HepG2 (cell line): ENCODE results near the gene POLR1E. TPM values are rescaled to one million over a fixed set of nuclear protein-coding genes. Genes with fewer than 3 reads are reported as not detected.
A peak's percentile ranks its signal among the peaks of the same experiment; 100 is the strongest.

Source experiments
- CREB3 ChIP-seq: sonication (generic); formaldehyde crosslinking; IDR thresholded peaks from 2 replicates; pipeline ENCODE4 v1.5.0; 2020; ENCODE audit warnings: missing genetic modification reagents
- HNRNPUL1 ChIP-seq: fragments of 200-400 bp; formaldehyde crosslinking; IDR thresholded peaks from 2 replicates; pipeline ENCODE4 v1.6.1; 2017; ENCODE audit warnings: low read depth, mild to moderate bottlenecking, low read length, moderate library complexity
- NCOA1 ChIP-seq: sonication (generic); formaldehyde crosslinking; IDR thresholded peaks from 2 replicates; pipeline ENCODE4 v1.9.0; 2021; ENCODE audit warnings: missing genetic modification reagents
- NCOR1 ChIP-seq: fragments of 200-600 bp; sonication (generic); IDR thresholded peaks from 2 replicates; pipeline ENCODE4 v1.7.0; 2017; ENCODE audit warnings: antibody characterized with exemption, low read length, borderline replicate concordance
- NFE2L2 ChIP-seq: fragments of 150-350 bp; IDR thresholded peaks from 2 replicates; pipeline ENCODE4 v1.6.1; 2014; ENCODE audit warnings: low read length
- PAF1 ChIP-seq: IDR thresholded peaks from 2 replicates; pipeline ENCODE4 v1.6.1; 2016; ENCODE audit warnings: missing genetic modification reagents, missing compliant biosample characterization
- SP4 ChIP-seq: sonication (generic); formaldehyde crosslinking; IDR thresholded peaks from 2 replicates; pipeline ENCODE4 v1.8.1; 2023; ENCODE audit warnings: mild to moderate bottlenecking, missing genetic modification reagents
- TAF1 ChIP-seq: sonication (generic); formaldehyde crosslinking; IDR thresholded peaks from 2 replicates; pipeline ENCODE4 v1.4.0; 2020; ENCODE audit warnings: missing genetic modification reagents
- TBP ChIP-seq: sonication (generic); formaldehyde crosslinking; IDR thresholded peaks from 2 replicates; pipeline ENCODE4 v1.5.0; 2020; ENCODE audit warnings: missing genetic modification reagents
- TCF7L2 ChIP-seq: IDR thresholded peaks from 2 replicates; pipeline ENCODE4 v1.6.1; 2011; ENCODE audit warnings: mild to moderate bottlenecking, low read depth, low read length, moderate library complexity
- YEATS4 ChIP-seq: sonication (generic); formaldehyde crosslinking; IDR thresholded peaks from 2 replicates; pipeline ENCODE4 v1.4.0; 2020; ENCODE audit warnings: missing genetic modification reagents, borderline replicate concordance
- ZIK1 ChIP-seq: sonication (generic); formaldehyde crosslinking; IDR thresholded peaks from 2 replicates; pipeline ENCODE4 v1.5.0; 2020; ENCODE audit warnings: mild to moderate bottlenecking, low read depth, missing genetic modification reagents, borderline replicate concordance
- ZNF224 ChIP-seq: sonication (generic); formaldehyde crosslinking; IDR thresholded peaks from 2 replicates; pipeline ENCODE4 v1.5.0; 2020; ENCODE audit warnings: mild to moderate bottlenecking, missing genetic modification reagents
- ZNF263 ChIP-seq: sonication (generic); formaldehyde crosslinking; IDR thresholded peaks from 2 replicates; pipeline ENCODE4 v1.4.0; 2020; ENCODE audit warnings: missing genetic modification reagents
- ZNF30 ChIP-seq: sonication (generic); formaldehyde crosslinking; IDR thresholded peaks from 2 replicates; pipeline ENCODE4 v1.5.0; 2020; ENCODE audit warnings: mild to moderate bottlenecking, missing genetic modification reagents
- ZNF367 ChIP-seq: sonication (generic); formaldehyde crosslinking; IDR thresholded peaks from 2 replicates; pipeline ENCODE4 v1.4.0; 2020; ENCODE audit warnings: missing genetic modification reagents, borderline replicate concordance
- ZNF598 ChIP-seq: sonication (generic); formaldehyde crosslinking; IDR thresholded peaks from 2 replicates; pipeline ENCODE4 v1.5.1; 2020; ENCODE audit warnings: mild to moderate bottlenecking, missing genetic modification reagents, borderline replicate concordance
- ZNF713 ChIP-seq: sonication (generic); formaldehyde crosslinking; IDR thresholded peaks from 2 replicates; pipeline ENCODE4 v1.4.0; 2020; ENCODE audit warnings: mild to moderate bottlenecking, missing genetic modification reagents
- ZSCAN20 ChIP-seq: sonication (generic); formaldehyde crosslinking; IDR thresholded peaks from 2 replicates; pipeline ENCODE4 v1.4.0; 2020; ENCODE audit warnings: missing genetic modification reagents, mild to moderate bottlenecking, borderline replicate concordance
- polyA plus RNA-seq, 8 experiments: library from polyadenylated mRNA; depleted of rRNA in 3 of 8; stranded (reverse) in 7 of 8; unstranded in 1 of 8; fragments of >200 nt; fragmentation: Illumina TruSeq in 4 of 8; extraction: Trizol in 4 of 8; gene quantifications; 2 replicates each; pipeline versions ENCODE4 v1.2.1 to v1.2.3, GENCODE V29; 2011 to 2016; ENCODE audit warnings: low read depth in 4 of 8, missing spikeins in 1 of 8, mixed read lengths in 1 of 8; ENCODE audit not compliant: insufficient read depth in 1 of 8
- total RNA-seq, 5 experiments: library from RNA; depleted of rRNA; stranded (reverse); fragments of >200 nt; fragmentation: Illumina TruSeq; extraction: Trizol; gene quantifications; 2 replicates each; pipeline ENCODE4 v1.2.3, GENCODE V29; 2016; ENCODE audit warnings: low read depth in 1 of 5
- TF ChIP-seq, protein P1 (sequence below): sonication (generic); formaldehyde crosslinking; IDR thresholded peaks from 2 replicates; pipeline ENCODE4 v1.8.1; 2023; ENCODE audit warnings: mild to moderate bottlenecking, missing genetic modification reagents
- TF ChIP-seq, protein P2 (sequence below): sonication (generic); formaldehyde crosslinking; IDR thresholded peaks from 2 replicates; pipeline ENCODE4 v1.5.0; 2020; ENCODE audit warnings: missing genetic modification reagents
- TF ChIP-seq, protein P3 (sequence below): sonication (generic); formaldehyde crosslinking; IDR thresholded peaks from 2 replicates; pipeline ENCODE4 v1.4.0; 2020; ENCODE audit warnings: mild to moderate bottlenecking, missing genetic modification reagents
- TF ChIP-seq, protein P4 (sequence below): sonication (generic); formaldehyde crosslinking; conservative IDR thresholded peaks from 2 replicates; pipeline ENCODE4 v1.8.0; 2022; ENCODE audit warnings: low read depth, missing genetic modification reagents

The POLR1E gene
- total and polyA plus RNA-seq, 2 of the 13 experiments (the other 11 are each of a cell fraction or from before 2014, with no cell fraction given) = 23.0 to 37.8 TPM

DNA sequence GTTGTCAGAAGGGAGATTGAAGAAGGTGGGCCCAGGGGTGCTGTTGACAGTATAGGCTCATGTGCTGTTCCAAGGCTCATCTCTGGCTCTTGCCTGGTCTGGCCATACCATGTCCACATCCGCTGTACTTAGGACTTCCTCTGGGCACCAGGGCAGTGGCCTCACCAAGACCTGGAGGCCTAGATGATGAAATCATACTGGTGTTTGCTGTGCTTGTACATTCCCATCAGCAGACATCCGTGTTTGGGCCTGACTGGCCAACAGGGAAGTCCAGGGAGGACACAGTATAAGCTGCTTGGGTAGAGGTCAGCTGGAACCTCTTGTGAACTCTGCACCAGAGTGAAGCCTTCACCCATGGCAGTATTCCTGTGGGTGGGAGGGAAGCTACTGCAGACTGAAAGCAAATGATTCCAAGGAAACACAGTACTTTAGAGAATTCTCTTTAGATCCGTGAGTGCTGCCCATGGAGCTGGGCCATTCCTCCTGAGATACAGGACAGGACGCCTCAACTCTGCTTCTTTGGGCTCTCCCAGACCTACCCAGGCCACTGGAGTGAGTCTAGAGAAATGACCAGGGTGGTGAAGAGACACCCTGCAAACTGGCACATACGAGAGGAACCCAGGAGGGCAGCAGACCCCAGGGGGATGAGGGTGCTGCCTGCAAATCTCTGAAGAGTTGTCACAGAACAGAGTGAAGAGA lies 22.5 kb downstream of the POLR1E start (continued):
- TF ChIP-seq HNRNPUL1 = no peak
- TF ChIP-seq, protein P1, sequence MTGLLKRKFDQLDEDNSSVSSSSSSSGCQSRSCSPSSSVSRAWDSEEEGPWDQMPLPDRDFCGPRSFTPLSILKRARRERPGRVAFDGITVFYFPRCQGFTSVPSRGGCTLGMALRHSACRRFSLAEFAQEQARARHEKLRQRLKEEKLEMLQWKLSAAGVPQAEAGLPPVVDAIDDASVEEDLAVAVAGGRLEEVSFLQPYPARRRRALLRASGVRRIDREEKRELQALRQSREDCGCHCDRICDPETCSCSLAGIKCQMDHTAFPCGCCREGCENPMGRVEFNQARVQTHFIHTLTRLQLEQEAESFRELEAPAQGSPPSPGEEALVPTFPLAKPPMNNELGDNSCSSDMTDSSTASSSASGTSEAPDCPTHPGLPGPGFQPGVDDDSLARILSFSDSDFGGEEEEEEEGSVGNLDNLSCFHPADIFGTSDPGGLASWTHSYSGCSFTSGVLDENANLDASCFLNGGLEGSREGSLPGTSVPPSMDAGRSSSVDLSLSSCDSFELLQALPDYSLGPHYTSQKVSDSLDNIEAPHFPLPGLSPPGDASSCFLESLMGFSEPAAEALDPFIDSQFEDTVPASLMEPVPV (CRISPR knock-in tag) = 0 out of 2 replicates have a peak, but pooled peaks have one; percentile 50
- no peak for TF ChIP-seq ZNF263
- peak; percentile 67 for TF ChIP-seq SP4 (CRISPR knock-in tag)
- TF ChIP-seq TBP (CRISPR knock-in tag) = no peak
- no peak for TF ChIP-seq NFE2L2
- TF ChIP-seq ZSCAN20 (CRISPR knock-in tag) = 0 out of 2 replicates have a peak, but pooled peaks have one; percentile 38
- TF ChIP-seq PAF1 = no peak
- TF ChIP-seq, protein P2, sequence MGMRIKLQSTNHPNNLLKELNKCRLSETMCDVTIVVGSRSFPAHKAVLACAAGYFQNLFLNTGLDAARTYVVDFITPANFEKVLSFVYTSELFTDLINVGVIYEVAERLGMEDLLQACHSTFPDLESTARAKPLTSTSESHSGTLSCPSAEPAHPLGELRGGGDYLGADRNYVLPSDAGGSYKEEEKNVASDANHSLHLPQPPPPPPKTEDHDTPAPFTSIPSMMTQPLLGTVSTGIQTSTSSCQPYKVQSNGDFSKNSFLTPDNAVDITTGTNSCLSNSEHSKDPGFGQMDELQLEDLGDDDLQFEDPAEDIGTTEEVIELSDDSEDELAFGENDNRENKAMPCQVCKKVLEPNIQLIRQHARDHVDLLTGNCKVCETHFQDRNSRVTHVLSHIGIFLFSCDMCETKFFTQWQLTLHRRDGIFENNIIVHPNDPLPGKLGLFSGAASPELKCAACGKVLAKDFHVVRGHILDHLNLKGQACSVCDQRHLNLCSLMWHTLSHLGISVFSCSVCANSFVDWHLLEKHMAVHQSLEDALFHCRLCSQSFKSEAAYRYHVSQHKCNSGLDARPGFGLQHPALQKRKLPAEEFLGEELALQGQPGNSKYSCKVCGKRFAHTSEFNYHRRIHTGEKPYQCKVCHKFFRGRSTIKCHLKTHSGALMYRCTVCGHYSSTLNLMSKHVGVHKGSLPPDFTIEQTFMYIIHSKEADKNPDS (CRISPR knock-in tag) = no peak
- TF ChIP-seq TCF7L2 = no peak
- TF ChIP-seq NCOA1 = no peak
- TF ChIP-seq, protein P3, sequence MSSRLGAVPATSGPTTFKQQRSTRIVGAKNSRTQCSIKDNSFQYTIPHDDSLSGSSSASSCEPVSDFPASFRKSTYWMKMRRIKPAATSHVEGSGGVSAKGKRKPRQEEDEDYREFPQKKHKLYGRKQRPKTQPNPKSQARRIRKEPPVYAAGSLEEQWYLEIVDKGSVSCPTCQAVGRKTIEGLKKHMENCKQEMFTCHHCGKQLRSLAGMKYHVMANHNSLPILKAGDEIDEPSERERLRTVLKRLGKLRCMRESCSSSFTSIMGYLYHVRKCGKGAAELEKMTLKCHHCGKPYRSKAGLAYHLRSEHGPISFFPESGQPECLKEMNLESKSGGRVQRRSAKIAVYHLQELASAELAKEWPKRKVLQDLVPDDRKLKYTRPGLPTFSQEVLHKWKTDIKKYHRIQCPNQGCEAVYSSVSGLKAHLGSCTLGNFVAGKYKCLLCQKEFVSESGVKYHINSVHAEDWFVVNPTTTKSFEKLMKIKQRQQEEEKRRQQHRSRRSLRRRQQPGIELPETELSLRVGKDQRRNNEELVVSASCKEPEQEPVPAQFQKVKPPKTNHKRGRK = no peak
- TF ChIP-seq ZNF598 (CRISPR knock-in tag) = peak; percentile 49; the same call in 1 of the 2 replicates
- TF ChIP-seq ZIK1 (CRISPR knock-in tag) = no peak; the same call in 1 of the 2 replicates
- no peak for TF ChIP-seq TAF1 (CRISPR knock-in tag)
- TF ChIP-seq ZNF367 (CRISPR knock-in tag) = no peak
- TF ChIP-seq ZNF30 = no peak
- 0 out of 2 replicates have a peak, but pooled peaks have one; percentile 72 for TF ChIP-seq ZNF713 (CRISPR knock-in tag)
- 0 out of 2 replicates have a peak, but pooled peaks have one; percentile 9 for TF ChIP-seq ZNF224
- TF ChIP-seq YEATS4 (CRISPR knock-in tag) = peak; percentile 86
- TF ChIP-seq, protein P4, sequence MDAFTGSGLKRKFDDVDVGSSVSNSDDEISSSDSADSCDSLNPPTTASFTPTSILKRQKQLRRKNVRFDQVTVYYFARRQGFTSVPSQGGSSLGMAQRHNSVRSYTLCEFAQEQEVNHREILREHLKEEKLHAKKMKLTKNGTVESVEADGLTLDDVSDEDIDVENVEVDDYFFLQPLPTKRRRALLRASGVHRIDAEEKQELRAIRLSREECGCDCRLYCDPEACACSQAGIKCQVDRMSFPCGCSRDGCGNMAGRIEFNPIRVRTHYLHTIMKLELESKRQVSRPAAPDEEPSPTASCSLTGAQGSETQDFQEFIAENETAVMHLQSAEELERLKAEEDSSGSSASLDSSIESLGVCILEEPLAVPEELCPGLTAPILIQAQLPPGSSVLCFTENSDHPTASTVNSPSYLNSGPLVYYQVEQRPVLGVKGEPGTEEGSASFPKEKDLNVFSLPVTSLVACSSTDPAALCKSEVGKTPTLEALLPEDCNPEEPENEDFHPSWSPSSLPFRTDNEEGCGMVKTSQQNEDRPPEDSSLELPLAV (CRISPR knock-in tag) = no peak
- peak; percentile 83; the same call in 1 of the 2 replicates for TF ChIP-seq NCOR1
- no peak for TF ChIP-seq CREB3 (CRISPR knock-in tag)
